Ovary (tissue), 9 donors: ENCODE measurements around the gene P2RY14. TPM values are rescaled to one million over a fixed set of nuclear protein-coding genes. Genes with fewer than 3 reads are reported as not detected.

Experiments
- DNase-seq, 5 donors: peaks; one replicate each; pipeline ENCODE4 v3.0.0-alpha.2; 2019 to 2020
- H3K27ac ChIP-seq, 2 donors: fragments of 200-600 bp; one replicate each; pipeline versions ENCODE4 v1.5.1 to v1.8.0; 2019 to 2022
- H3K27me3 ChIP-seq: fragments of 200-600 bp; one replicate; pipeline ENCODE4 v1.8.0; 2022
- H3K36me3 ChIP-seq: fragments of 200-600 bp; sonication (generic); one replicate; pipeline ENCODE4 v1.5.1; 2019
- H3K4me1 ChIP-seq: one replicate; pipeline ENCODE4 v1.8.1; 2013; ENCODE audit warnings: mild to moderate bottlenecking, moderate library complexity; ENCODE audit not compliant: insufficient read depth
- H3K4me3 ChIP-seq: fragments of 200-600 bp; sonication (generic); one replicate; pipeline ENCODE4 v1.5.1; 2017
- H3K9me3 ChIP-seq, 2 donors: fragments of 200-600 bp in 1 of 2; sonication (generic) in 1 of 2; one replicate each; pipeline versions ENCODE4 v1.5.1 to v1.8.1; 2013 to 2019; ENCODE audit warnings: mild to moderate bottlenecking in 1 of 2, moderate library complexity in 1 of 2
- EP300 ChIP-seq: sonication (generic); formaldehyde crosslinking; IDR thresholded peaks from one replicate; pipeline ENCODE4 v1.6.1; 2017; ENCODE audit warnings: antibody characterized with exemption
- POLR2A ChIP-seq: fragments of 450-650 bp; IDR thresholded peaks from one replicate; pipeline ENCODE4 v1.6.1; 2017; ENCODE audit warnings: antibody characterized with exemption, mild to moderate bottlenecking, moderate library complexity
- WGBS, 3 donors: extraction: QIAGEN DNeasy Blood & Tissue Kit in 1 of 3; methylation state at CpG; one replicate each; pipeline versions ENCODE4 v1.1.5 to v1.1.7; 2013 to 2017; 5-methylcytosine and 5-hydroxymethylcytosine counted together
- intact Hi-C, 4 donors: fragments of 100-400 bp; cut with DNase I; formaldehyde crosslinking; loops; one replicate each; pipeline versions ENCODE4 v1.11.0 to v1.15.1; 2022 to 2023
- polyA plus RNA-seq, 2 donors: library from polyadenylated mRNA; stranded (reverse); fragments of 200-250 nt in 1 of 2; fragments of 350-450 nt in 1 of 2; fragmentation: Illumina TruSeq in 1 of 2; extraction: RNeasy Lipid Tissue Mini Kit (QIAGEN cat#74804) in 1 of 2; gene quantifications; one replicate each; pipeline ENCODE4 v1.2.3, GENCODE V29; 2013 to 2014
- total RNA-seq, 7 donors: library from RNA; depleted of rRNA in 2 of 7; stranded (reverse); fragments of >200 nt in 2 of 7; fragmentation: NEBNext Ultra II Directional in 3 of 7; extraction: Animal tissue kit (Norgen Biotek cat#: 25700) in 3 of 7; gene quantifications; one replicate each; pipeline versions ENCODE4 v1.1.0 to v1.2.4, GENCODE V29; 2016 to 2023
- TF ChIP-seq, protein P1 (sequence below), 3 donors: fragments of 450-650 bp in 2 of 3; fragments of 200-600 bp in 1 of 3; IDR thresholded peaks; one replicate each; pipeline versions ENCODE4 v1.5.1 to v1.8.0; 2016 to 2022; ENCODE audit warnings: antibody characterized with exemption in 3 of 3, mild to moderate bottlenecking in 1 of 3
- donor health status: DM: no; HTN: no; CAD: no; lungs with moderate emphysema.
- donor health status: DM: no; HTN: no; CAD: no.
- donor health status: Bipolar disorder and iron deficiency.
- donor health status: DM: yes; HTN: yes; CAD: no.
- donor health status: DM: no; HTN: no; CAD: no.
- donor health status: DM: yes; HTN: yes; CAD: no.

The P2RY14 gene
- total and polyA plus RNA-seq, 9 donors: 0.28 to 2.8 (median 0.70) TPM; not detected in 1

DNA sequence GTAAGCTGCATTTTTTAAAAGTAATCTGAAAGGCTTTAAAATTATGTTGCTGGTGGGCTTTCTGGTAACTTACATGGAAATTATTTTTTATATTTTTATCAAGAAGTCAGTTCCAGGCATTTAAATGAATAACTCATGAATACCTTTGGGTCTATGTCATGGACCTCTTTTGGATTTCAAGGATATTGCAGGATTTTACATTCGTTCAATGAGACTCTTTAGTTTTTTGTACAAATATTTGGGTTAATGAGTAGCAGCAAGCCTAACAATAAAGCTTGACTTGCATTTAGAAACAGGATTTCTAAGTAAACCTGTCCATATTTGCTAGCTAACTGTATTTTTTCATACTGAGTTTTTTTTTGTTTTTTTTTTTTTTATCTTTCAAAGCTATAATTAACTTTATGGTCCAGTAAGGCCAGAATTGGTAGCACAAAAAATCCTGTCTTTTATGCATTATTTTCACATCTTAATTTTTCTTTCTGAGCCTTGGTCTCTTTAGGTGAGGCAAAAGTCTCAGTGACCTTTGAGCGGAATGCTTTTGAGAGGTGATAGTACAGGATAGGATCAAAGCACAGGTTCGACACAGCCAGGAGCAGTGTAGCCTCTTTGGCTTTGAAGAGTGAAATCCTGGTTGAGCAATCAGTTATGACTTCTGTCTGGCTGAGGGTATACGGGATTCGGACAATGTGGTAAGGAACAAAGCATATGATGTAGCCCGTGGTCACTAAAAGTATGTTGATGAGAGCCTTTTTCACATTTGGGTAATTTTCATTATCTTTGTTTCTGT lies 80.2 kb downstream of the P2RY14 start:
- TF ChIP-seq POLR2A (no peak), EP300 (no peak)
- TF ChIP-seq, protein P1, sequence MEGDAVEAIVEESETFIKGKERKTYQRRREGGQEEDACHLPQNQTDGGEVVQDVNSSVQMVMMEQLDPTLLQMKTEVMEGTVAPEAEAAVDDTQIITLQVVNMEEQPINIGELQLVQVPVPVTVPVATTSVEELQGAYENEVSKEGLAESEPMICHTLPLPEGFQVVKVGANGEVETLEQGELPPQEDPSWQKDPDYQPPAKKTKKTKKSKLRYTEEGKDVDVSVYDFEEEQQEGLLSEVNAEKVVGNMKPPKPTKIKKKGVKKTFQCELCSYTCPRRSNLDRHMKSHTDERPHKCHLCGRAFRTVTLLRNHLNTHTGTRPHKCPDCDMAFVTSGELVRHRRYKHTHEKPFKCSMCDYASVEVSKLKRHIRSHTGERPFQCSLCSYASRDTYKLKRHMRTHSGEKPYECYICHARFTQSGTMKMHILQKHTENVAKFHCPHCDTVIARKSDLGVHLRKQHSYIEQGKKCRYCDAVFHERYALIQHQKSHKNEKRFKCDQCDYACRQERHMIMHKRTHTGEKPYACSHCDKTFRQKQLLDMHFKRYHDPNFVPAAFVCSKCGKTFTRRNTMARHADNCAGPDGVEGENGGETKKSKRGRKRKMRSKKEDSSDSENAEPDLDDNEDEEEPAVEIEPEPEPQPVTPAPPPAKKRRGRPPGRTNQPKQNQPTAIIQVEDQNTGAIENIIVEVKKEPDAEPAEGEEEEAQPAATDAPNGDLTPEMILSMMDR (IDR thresholded peaks at IDR 0.05): no peak
- Histone ChIP-seq H3K4me1 (no peaks in the 10 kb centered on the region), H3K27me3 (no peaks in the 10 kb centered on the region), H3K9me3 (no peaks in the 10 kb centered on the region), H3K36me3 (no peaks in the 10 kb centered on the region), H3K4me3 (no peak overlapping the region), H3K27ac (no peak overlapping the region)
- DNase-seq: no peak
- intact Hi-C loops: no loop called here
- WGBS, 3 donors: 76 to 83% (median 80%) methylated on average over 6 of the region's 6 CpGs

DNA sequence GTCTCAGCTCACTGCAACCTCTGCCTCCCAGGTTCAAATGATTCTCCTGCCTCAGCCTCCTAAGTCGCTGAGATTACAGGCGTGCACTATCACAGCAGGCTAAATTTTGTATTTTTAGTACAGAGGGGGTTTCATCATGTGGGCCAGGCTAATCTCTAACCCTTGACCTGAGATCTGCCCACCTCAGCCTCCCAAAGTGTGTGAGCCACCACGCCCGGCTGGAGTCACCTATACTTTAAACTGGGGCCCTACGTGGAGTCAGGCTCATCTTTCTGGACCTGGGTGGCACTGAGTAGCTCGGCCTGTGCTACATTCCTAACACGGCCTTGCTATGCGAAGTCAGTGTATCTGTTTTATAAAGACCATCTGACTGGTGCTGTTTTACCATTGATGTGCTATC lies 81.1 kb downstream of the P2RY14 start:
- no peak overlapping the region for H3K4me3 ChIP-seq
- no peak for DNase-seq
- no peaks in the 10 kb centered on the region for H3K36me3 ChIP-seq
- no peaks in the 10 kb centered on the region for H3K27me3 ChIP-seq
- TF ChIP-seq POLR2A: no peak
- no peak for TF ChIP-seq EP300
- TF ChIP-seq, protein P1 (IDR thresholded peaks at IDR 0.05): no peak
- WGBS, 3 donors: 96 to 99% (median 97%) methylated on average over 8 of the region's 8 CpGs
- no peaks in the 10 kb centered on the region for H3K4me1 ChIP-seq
- intact Hi-C loops: no loop called here
- H3K27ac ChIP-seq: no peak overlapping the region
- no peaks in the 10 kb centered on the region for H3K9me3 ChIP-seq

DNA sequence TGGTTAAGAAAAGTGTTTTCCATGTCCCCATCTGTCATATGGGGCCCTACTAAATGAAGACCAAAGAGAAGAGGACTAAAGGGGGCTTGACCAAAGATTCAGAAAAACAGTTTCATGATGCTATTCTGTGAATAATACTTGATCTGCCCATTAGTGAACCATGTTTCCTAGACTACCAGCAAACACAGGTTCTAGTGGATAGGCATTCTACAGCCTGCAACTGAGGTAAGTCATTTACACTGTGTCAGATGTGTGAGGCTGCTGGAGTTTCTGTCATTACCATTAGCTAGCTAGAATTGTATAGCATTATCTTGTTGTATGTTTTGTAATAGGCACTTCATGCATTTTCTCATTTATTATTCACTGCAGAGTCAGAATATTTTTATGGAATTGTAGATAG lies 81.9 kb downstream of the P2RY14 start:
- DNase-seq: no peak
- Histone ChIP-seq H3K4me1 (no peaks in the 10 kb centered on the region), H3K27ac (no peak overlapping the region), H3K9me3 (no peaks in the 10 kb centered on the region), H3K36me3 (no peaks in the 10 kb centered on the region), H3K27me3 (no peaks in the 10 kb centered on the region), H3K4me3 (no peak overlapping the region)
- intact Hi-C loops: no loop called here
- TF ChIP-seq, protein P1 (IDR thresholded peaks at IDR 0.05): no peak
- no peak for TF ChIP-seq EP300
- TF ChIP-seq POLR2A: no peak

DNA sequence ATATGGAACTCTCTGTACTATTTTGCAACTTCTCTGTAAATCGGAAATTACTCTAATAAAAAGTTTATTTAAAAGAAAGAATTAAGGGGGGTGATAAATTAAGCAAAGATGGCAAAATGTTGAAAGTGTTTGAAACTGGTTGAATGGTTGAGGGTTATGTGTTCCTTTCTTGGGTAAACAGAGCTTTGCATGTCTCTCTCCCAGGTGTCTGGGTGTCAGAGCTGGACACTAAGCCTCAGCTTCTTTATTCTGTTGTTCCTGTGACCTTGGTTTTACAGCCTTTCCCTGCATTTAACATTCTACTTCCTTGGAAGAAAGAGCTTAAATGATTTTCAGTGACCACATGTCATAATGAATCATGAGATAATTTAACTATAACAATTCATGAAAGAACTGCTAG lies 82.5 kb downstream of the P2RY14 start:
- WGBS, 3 donors: 57 to 64% (median 59%) methylated on average over 1 of the region's 1 CpG
- Histone ChIP-seq H3K27me3 (no peaks in the 10 kb centered on the region), H3K27ac (no peak overlapping the region), H3K4me1 (no peaks in the 10 kb centered on the region), H3K9me3 (no peaks in the 10 kb centered on the region), H3K4me3 (no peak overlapping the region), H3K36me3 (no peaks in the 10 kb centered on the region)
- intact Hi-C loops: no loop called here
- no peak for DNase-seq
- TF ChIP-seq, protein P1 (IDR thresholded peaks at IDR 0.05): no peak
- no peak for TF ChIP-seq EP300
- no peak for TF ChIP-seq POLR2A
